CMK (cell line): ENCODE results near the gene ZNF774.
"Not testable (repeated sequence)": the region's sequence is repeated elsewhere in the genome, so short reads cannot be mapped to it uniquely, and the experiment has no call there.

Experiments
- DNase-seq: peaks from one replicate; pipeline ENCODE4 v3.0.0-alpha.2; 2010; ENCODE audit warnings: low read depth

ZNF774 gene

GRCh38 chr15:90388462-90389380 is 36.6 kb downstream of the ZNF774 start:
- peak; percentile 54 for DNase-seq

GRCh38 chr15:90389513-90389912 is 37.4 kb downstream of the ZNF774 start:
- DNase-seq: no peak

- no peak for DNase-seq
Observed at GRCh38 chr15:90393040-90393439, 41.0 kb downstream of the ZNF774 start.

- no peak for DNase-seq
Observed at GRCh38 chr15:90394074-90394473, 42.0 kb downstream of the ZNF774 start.

- no peak for DNase-seq
Observed at GRCh38 chr15:90394748-90395442, 42.8 kb downstream of the ZNF774 start.

GRCh38 chr15:90396321-90396720 is 44.2 kb downstream of the ZNF774 start:
- DNase-seq: no peak

GRCh38 chr15:90400005-90400758 is 48.1 kb downstream of the ZNF774 start:
- DNase-seq: no peak

GRCh38 chr15:90400759-90401314 is 48.8 kb downstream of the ZNF774 start:
- DNase-seq: peak; percentile 63

GRCh38 chr15:90401495-90401894 is 49.4 kb downstream of the ZNF774 start:
- DNase-seq: no peak

- DNase-seq: no peak
Observed at GRCh38 chr15:90402223-90402622, 50.1 kb downstream of the ZNF774 start.

GRCh38 chr15:90402767-90403166 is 50.7 kb downstream of the ZNF774 start:
- no peak for DNase-seq

- no peak for DNase-seq
Observed at GRCh38 chr15:90405055-90405607, 53.0 kb downstream of the ZNF774 start.

- DNase-seq: no peak
Observed at GRCh38 chr15:90407336-90407735, 55.3 kb downstream of the ZNF774 start.

GRCh38 chr15:90407871-90408317 is 55.8 kb downstream of the ZNF774 start:
- no peak for DNase-seq

- DNase-seq: no peak
Observed at GRCh38 chr15:90408657-90409056, 56.6 kb downstream of the ZNF774 start.

- DNase-seq: not testable (repeated sequence)
Observed at GRCh38 chr15:90409587-90409986, 57.5 kb downstream of the ZNF774 start.

- not testable (repeated sequence) for DNase-seq
Observed at GRCh38 chr15:90410316-90410715, 58.2 kb downstream of the ZNF774 start.

GRCh38 chr15:90411176-90411575 is 59.1 kb downstream of the ZNF774 start:
- no peak for DNase-seq
